GM12891 (cell line): ENCODE data around the gene TLK1.

ENCODE experiments used
- POLR2A ChIP-seq: IDR thresholded peaks from 2 replicates; pipeline ENCODE4 v1.6.1; 2011; ENCODE audit warnings: low read depth, low read length, control low read depth
- POLR2AphosphoS5 ChIP-seq: IDR thresholded peaks from 2 replicates; pipeline ENCODE4 v1.6.1; 2011; ENCODE audit warnings: low read depth, low read length, control low read depth

DNA sequence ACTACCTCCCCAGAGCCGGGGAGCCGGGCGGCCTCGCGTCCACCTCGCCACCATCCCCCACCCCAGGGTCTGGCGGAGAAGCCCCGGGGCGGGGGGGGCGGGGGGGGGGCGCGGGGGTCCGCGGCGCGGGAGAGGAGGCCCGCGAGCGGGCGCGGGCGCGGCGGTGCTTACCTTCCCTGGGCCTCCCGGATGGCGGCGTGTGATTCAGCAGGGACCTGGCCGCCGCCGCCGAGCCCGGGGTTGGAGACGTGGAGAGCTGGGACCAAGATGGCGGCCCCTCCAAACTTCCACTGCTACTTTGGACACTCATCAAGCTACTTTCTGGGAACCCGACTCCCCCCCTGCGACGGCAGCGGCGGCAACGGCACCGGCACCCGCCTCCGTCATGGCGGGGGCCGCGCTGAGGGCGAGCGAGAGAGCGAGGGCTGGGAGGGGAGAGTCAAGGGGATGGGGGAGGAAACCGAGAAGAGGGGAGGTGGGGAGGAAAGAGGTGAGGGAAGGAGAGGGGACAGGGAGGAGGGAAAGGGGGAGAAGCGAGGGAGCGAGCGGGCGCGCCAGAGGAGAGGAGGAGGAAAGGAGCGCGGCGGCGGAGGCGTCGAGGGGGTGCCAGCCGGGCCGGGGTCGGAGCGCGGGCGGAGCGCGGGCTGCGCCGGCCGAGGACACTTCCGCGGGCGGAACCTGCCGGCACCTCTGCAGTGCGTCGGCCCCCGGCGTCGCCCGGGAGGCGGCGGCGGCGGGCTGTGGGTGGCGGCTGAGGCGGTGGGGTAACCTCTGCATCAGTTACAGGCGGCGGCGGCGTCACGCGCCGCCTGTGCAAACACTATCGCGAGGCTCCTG, at the start of gene TLK1:
- peak; percentile 69 for TF ChIP-seq POLR2A
- TF ChIP-seq POLR2AphosphoS5 = no peak; the same call in 1 of the 2 replicates
